ENCODE results near the gene DLGAP4. TPM values are rescaled to one million over a fixed set of nuclear protein-coding genes. Genes with fewer than 3 reads are reported as not detected.
A peak's percentile ranks its signal among the peaks of the same experiment; 100 is the strongest.

DLGAP4 gene
- total RNA-seq, 2 experiments from 2014 or later: 19.9 to 23.6 TPM

DNA sequence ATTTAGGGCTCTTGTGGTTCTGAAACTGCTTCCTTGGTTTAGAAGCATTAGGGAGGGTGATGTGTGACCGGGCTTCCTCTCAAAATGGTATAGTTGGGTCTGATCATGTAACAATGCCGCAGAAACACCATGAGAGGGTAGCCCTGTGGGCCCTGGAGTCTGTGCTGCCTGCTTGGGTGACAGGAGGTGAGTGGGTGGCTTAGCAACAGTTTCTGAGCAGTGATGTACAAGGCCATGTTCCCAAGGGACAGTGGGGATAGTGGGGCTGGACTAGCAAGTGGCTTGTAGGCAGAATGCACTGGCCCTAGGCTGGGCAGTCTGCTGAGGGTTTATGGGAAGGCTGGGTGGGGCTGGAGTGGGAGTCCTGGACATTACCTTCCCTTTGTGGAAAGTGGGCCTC is 128.2 kb downstream of the DLGAP4 start:
- ATAC-seq (no peak), DNase-seq (no peak)
- Mint-ChIP-seq H3K27me3 (ENCODE audit: low read depth) (peaks cover 11% of the 10 kb centered on the region), H3K9me3 (ENCODE audit: insufficient read depth) (no peaks in the 10 kb centered on the region), H3K4me1 (ENCODE audit: low read depth) (peaks cover 7% of the 10 kb centered on the region), H3K4me3 (no peak overlapping the region), H3K27ac (no peak overlapping the region), H3K36me3 (ENCODE audit: low read depth) (no peaks in the 10 kb centered on the region)
- ChIA-PET POLR2A (no interaction called here), CTCF (no interaction called here)

DNA sequence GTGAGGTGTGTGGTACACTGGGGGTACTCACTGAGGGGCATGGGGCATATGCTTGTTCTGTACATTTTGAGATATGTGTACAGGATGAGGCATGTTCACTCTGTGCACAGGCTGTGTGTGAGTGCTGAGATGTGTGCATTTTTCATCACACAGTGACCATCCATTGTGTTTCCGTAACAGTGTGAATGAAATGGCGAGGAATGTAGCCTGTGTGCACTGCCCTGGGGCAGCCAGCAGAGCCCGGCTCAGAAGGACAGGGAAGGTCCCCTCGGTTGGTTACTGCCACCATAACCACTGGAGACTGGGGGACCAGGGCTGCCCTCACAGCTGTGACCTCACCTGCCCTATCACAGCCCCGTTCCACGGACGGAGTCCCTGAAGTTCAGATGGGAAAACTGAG is 129.0 kb downstream of the DLGAP4 start:
- Mint-ChIP-seq H3K4me3 (no peak overlapping the region), H3K27ac (no peak overlapping the region), H3K4me1 (ENCODE audit: low read depth) (peaks cover 7% of the 10 kb centered on the region), H3K9me3 (ENCODE audit: insufficient read depth) (no peaks in the 10 kb centered on the region), H3K36me3 (ENCODE audit: low read depth) (no peaks in the 10 kb centered on the region), H3K27me3 (ENCODE audit: low read depth) (peaks cover 9% of the 10 kb centered on the region)
- CTCF ChIA-PET: no interaction called here
- DNase-seq (no peak), ATAC-seq (no peak)
- POLR2A ChIA-PET: no interaction called here

DNA sequence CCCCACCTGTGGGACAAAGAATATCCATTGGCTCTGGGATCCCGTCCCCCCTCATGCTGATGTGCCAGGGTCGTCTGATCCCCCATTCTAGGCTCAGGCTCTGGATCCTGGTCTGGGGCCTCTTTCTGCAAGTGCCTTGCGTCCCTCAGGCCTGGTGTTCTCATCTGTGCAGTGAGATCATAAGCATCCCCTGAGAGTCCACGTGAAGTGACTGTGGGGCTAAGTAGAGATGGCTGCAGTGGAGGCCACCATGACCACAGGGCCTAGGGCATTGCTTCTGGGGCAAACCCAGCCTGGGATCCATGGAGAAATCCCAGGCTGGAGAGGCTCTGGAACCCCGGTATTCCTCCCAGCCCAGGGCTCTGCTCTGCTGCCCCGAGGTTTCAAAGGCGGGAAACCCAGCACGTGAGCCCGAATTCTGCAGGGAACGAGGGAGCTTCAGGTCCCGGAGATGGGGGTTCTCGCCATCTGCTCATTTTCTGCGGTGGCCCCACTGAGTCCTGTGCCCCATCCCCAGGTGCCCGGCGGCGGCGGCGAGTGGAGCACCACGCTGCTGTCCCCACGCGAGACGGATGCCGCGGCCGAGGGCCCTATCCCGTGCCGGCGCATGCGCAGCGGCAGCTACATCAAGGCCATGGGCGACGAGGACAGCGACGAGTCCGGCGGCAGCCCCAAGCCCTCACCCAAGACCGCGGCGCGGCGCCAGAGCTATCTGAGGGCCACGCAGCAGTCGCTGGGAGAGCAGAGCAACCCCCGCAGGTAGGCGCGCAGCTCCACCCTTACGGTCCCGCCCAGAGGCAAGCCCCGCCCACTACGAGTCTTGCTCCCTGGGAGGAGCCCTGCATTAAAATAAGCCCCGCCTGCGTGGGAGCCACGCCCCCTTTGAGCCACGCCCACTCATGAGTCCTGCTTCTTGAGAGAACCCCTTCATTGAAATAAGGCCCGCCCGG is 129.7 kb downstream of the DLGAP4 start:
- peak overlapping the region; percentile 45 for H3K4me3 Mint-ChIP-seq
- ChIA-PET CTCF (interaction anchor here (4.2 kb wide), 1 partner anchor 233 kb away, joined by 46 read pairs; no protein-coding TSS in a partner anchor), POLR2A (no interaction called here)
- peak; percentile 87 for ATAC-seq
- H3K9me3 Mint-ChIP-seq (ENCODE audit: insufficient read depth): no peaks in the 10 kb centered on the region
- H3K27me3 Mint-ChIP-seq (ENCODE audit: low read depth): peaks cover 9% of the 10 kb centered on the region
- DNase-seq: peak; percentile 88
- H3K27ac Mint-ChIP-seq: no peak overlapping the region
- H3K36me3 Mint-ChIP-seq (ENCODE audit: low read depth): no peaks in the 10 kb centered on the region
- peaks cover 7% of the 10 kb centered on the region for H3K4me1 Mint-ChIP-seq (ENCODE audit: low read depth)

DNA sequence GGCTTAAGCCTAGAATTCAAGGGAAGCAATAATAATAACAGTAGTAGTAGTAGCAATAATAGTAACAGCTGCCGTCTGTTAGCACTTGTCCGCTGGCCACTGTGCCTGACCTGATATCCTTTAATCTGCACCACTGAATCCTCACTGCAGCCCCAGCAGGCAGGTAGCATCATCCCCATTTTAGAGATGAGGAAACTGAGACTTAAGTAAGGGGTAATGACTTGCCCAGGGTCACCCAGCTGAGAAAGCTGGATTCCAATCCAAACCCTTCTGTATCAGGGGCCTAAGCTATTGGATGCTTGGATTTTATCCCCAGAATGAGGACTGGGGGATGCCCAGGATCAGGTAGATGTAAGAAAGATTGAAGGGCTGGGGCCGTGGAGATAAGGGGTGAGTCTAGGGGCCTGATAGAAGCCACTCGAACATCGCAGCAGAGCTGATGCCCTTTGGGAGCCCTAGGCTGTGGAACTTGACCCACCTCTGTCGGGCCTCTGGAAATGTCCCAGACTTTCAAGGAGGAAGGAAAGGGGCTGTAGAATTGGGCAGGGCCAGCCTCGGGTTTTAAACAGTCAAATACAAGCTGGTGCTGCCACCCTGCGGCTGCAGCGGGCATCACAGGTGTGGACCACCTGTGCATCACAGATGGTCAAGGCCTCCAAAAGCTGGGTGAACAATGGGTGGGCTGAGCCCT is 133.0 kb downstream of the DLGAP4 start:
- Mint-ChIP-seq H3K27ac (no peak overlapping the region), H3K9me3 (ENCODE audit: insufficient read depth) (no peaks in the 10 kb centered on the region), H3K4me1 (ENCODE audit: low read depth) (peaks cover 7% of the 10 kb centered on the region), H3K36me3 (ENCODE audit: low read depth) (no peaks in the 10 kb centered on the region), H3K27me3 (ENCODE audit: low read depth) (peaks cover 9% of the 10 kb centered on the region), H3K4me3 (no peak overlapping the region)
- ATAC-seq (peak; percentile 56), DNase-seq (peak; percentile 77)
- POLR2A ChIA-PET: interaction anchor here (0.6 kb wide), 1 partner anchor 389 kb away, joined by 3 read pairs; no protein-coding TSS in a partner anchor
- CTCF ChIA-PET: interaction anchor here (0.6 to 4.2 kb wide), 30 partner anchors 9 to 446 kb away, joined by 3 to 46 read pairs (median 4); partner anchors contain the start of gene AAR2

DNA sequence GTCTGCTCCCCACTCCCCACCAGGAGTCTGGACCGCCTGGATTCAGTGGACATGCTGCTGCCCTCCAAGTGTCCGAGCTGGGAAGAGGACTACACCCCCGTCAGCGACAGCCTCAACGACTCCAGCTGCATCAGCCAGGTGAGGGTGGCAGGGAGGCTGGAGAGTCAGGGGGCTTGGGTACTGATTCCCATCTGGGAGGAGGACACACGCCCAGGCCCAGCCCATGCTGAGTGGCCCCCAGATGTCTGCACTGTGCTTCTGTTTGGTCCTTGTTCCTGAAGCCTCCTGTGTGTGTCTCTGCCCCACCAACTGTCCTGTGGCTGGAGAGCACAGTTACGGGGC is 133.6 kb downstream of the DLGAP4 start:
- H3K9me3 Mint-ChIP-seq (ENCODE audit: insufficient read depth): no peaks in the 10 kb centered on the region
- ATAC-seq: no peak
- H3K27me3 Mint-ChIP-seq (ENCODE audit: low read depth): peaks cover 8% of the 10 kb centered on the region
- CTCF ChIA-PET: interaction anchor here (0.6 to 4.2 kb wide), 26 partner anchors 9 to 447 kb away, joined by 3 to 46 read pairs (median 4); no protein-coding TSS in a partner anchor
- H3K4me3 Mint-ChIP-seq: no peak overlapping the region
- POLR2A ChIA-PET: interaction anchor here (0.6 kb wide), 1 partner anchor 390 kb away, joined by 3 read pairs; no protein-coding TSS in a partner anchor
- peaks cover 7% of the 10 kb centered on the region for H3K4me1 Mint-ChIP-seq (ENCODE audit: low read depth)
- no peak overlapping the region for H3K27ac Mint-ChIP-seq
- DNase-seq: no peak
- H3K36me3 Mint-ChIP-seq (ENCODE audit: low read depth): no peaks in the 10 kb centered on the region

DNA sequence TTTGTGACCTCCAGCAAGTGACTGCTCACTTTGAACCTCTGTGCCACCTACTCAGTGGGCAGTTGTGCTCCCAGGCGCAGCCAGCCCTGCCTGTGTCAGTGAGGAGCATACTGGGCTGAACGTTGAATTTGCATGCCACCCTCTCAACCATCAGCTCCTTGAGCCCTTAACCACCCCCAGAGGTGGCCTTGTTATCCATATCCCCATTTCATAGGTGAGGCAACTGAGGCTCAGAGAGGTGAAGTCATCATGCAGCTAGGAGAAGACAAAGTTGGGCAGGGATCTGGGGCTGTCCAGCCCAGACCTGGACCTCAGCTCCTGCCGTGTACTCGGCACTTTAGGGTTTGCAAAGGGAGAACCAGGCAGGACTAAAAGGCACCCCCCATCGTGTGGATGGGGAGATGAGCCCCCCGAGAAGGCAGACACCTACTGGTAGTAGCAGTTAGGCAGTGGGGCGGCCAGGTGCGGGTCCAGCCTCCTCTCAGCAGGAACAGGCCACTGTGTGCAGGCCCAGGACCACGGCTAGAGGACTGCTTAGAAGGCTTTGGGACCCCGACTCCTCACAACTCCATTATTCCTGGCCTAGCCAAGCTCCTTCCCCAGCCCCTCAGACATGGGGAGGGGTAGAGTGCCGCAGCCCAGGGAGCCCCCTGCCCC is 134.4 kb downstream of the DLGAP4 start:
- no peak for ATAC-seq
- H3K4me1 Mint-ChIP-seq (ENCODE audit: low read depth): peaks cover 7% of the 10 kb centered on the region
- DNase-seq: no peak
- no peaks in the 10 kb centered on the region for H3K36me3 Mint-ChIP-seq (ENCODE audit: low read depth)
- ChIA-PET CTCF (interaction anchor here (0.9 to 2.8 kb wide), 9 partner anchors 8 to 227 kb away, joined by 3 to 29 read pairs (median 5); no protein-coding TSS in a partner anchor), POLR2A (no interaction called here)
- H3K27me3 Mint-ChIP-seq (ENCODE audit: low read depth): peaks cover 7% of the 10 kb centered on the region
- H3K9me3 Mint-ChIP-seq (ENCODE audit: insufficient read depth): no peaks in the 10 kb centered on the region
- H3K4me3 Mint-ChIP-seq: no peak overlapping the region
- H3K27ac Mint-ChIP-seq: no peak overlapping the region

DNA sequence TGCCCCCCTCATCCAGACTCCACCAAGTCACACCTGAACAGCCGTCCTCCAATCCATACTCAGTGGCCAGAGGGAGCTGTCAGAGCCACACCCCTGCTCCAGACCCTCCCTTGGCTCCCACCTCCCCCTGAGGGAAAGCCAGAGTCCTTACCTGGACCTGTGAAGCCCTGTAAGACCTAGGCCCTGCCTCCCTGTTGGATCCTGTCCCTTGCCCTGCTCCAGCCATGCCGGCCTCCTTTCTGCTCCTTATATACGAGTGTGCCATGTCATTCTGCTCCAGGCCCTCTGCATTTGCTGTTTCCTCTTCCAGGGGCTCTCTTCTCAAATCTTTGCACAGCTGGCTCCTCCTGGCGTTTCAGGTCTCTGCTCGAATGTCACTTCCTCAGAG is 134.9 kb downstream of the DLGAP4 start:
- Mint-ChIP-seq H3K27ac (no peak overlapping the region), H3K9me3 (ENCODE audit: insufficient read depth) (no peaks in the 10 kb centered on the region), H3K27me3 (ENCODE audit: low read depth) (peaks cover 7% of the 10 kb centered on the region), H3K4me3 (no peak overlapping the region), H3K4me1 (ENCODE audit: low read depth) (peaks cover 4% of the 10 kb centered on the region), H3K36me3 (ENCODE audit: low read depth) (no peaks in the 10 kb centered on the region)
- ChIA-PET CTCF (interaction anchor here (0.9 to 2.4 kb wide), 4 partner anchors 11 to 227 kb away, joined by 3 to 29 read pairs (median 4); no protein-coding TSS in a partner anchor), POLR2A (no interaction called here)
- DNase-seq (no peak), ATAC-seq (no peak)

DNA sequence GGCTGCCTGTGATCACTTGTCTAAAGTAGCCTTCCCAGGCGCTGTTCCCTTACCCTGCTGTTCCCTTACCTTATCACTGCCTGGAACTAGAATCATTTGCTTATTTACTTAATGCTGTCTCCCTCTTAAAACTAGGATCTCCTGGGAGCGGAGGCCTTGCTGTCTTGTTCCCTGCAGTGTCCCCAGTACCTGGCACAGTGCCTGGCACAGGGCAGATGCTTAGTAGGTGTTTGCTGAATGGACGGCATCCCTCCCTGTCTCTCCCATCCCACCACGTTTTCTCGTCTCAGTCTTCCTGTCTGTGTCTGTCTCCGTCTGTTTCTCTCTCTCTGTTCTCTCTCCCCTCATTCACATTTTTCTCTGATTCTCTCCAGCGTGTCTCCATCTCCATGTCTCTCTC is 135.3 kb downstream of the DLGAP4 start:
- ChIA-PET POLR2A (no interaction called here), CTCF (interaction anchor here (1.1 kb wide), 1 partner anchor 46 kb away, joined by 3 read pairs; no protein-coding TSS in a partner anchor)
- no peak overlapping the region for H3K27ac Mint-ChIP-seq
- H3K9me3 Mint-ChIP-seq (ENCODE audit: insufficient read depth): no peaks in the 10 kb centered on the region
- peaks cover 4% of the 10 kb centered on the region for H3K4me1 Mint-ChIP-seq (ENCODE audit: low read depth)
- no peak overlapping the region for H3K4me3 Mint-ChIP-seq
- no peak for DNase-seq
- no peak for ATAC-seq
- peaks cover 7% of the 10 kb centered on the region for H3K27me3 Mint-ChIP-seq (ENCODE audit: low read depth)
- H3K36me3 Mint-ChIP-seq (ENCODE audit: low read depth): no peaks in the 10 kb centered on the region

DNA sequence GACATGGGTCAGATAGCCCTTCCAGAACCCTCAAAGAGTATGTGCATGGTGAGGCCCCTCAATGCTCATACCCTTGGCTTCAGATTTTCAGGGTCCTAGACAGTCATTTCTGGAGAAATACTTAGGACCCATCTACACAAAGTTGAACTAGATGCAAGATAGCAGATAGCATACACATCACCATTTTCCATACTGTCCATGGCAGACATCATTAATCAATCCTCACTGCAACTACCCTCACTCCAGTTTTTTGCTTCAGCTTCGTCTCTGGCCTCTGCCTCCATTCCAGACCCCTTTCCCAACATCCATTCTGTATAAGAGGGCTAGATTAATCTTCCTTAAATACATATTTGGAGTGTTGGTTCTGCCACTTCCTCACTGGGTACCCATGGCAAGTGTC is 139.7 kb downstream of the DLGAP4 start:
- POLR2A ChIA-PET: no interaction called here
- DNase-seq (no peak), ATAC-seq (no peak)
- no peaks in the 10 kb centered on the region for H3K9me3 Mint-ChIP-seq (ENCODE audit: insufficient read depth)
- H3K27ac Mint-ChIP-seq: no peak overlapping the region
- H3K36me3 Mint-ChIP-seq (ENCODE audit: low read depth): no peaks in the 10 kb centered on the region
- CTCF ChIA-PET: no interaction called here
- peaks cover 2% of the 10 kb centered on the region for H3K27me3 Mint-ChIP-seq (ENCODE audit: low read depth)
- no peaks in the 10 kb centered on the region for H3K4me1 Mint-ChIP-seq (ENCODE audit: low read depth)
- H3K4me3 Mint-ChIP-seq: no peak overlapping the region

DNA sequence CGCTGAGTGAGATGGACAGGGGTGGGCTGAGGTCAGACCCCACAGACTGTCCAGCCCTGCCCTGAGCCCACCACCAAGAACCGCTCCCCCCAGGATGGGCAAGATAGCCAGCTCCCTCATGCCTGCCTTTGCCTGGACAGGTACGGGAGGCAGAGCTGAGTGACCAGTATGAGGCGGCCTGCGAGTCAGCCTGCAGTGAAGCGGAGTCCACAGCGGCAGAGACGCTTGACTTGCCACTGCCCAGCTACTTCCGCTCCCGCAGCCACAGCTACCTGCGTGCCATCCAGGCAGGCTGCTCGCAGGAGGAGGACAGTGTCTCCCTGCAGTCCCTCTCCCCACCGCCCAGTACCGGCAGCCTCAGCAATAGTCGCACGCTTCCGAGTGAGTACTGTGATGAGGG is 140.4 kb downstream of the DLGAP4 start:
- no peak overlapping the region for H3K4me3 Mint-ChIP-seq
- H3K9me3 Mint-ChIP-seq (ENCODE audit: insufficient read depth): no peaks in the 10 kb centered on the region
- no peaks in the 10 kb centered on the region for H3K4me1 Mint-ChIP-seq (ENCODE audit: low read depth)
- peaks cover 2% of the 10 kb centered on the region for H3K27me3 Mint-ChIP-seq (ENCODE audit: low read depth)
- CTCF ChIA-PET: no interaction called here
- ATAC-seq: no peak
- no peak overlapping the region for H3K27ac Mint-ChIP-seq
- no peak for DNase-seq
- no peaks in the 10 kb centered on the region for H3K36me3 Mint-ChIP-seq (ENCODE audit: low read depth)
- POLR2A ChIA-PET: no interaction called here

DNA sequence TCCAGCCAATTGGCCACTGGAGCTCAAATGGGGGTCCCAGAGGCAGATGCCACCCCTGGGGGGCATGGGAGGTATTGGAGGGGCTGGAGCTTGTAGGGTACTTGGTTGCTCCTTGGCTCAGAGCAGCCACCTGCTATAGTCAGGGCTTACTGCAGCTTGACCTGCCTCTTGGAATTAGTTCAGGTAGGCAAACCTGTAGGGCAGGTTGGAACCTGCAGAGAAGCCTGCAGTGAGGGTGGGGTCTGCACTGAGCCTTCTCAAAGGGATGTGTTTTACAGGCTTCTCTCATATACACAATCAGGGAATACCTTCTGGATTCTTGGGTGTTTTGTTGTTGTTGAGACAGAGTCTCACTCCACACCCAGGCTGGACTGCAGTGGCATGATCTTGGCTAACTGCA is 141.0 kb downstream of the DLGAP4 start:
- DNase-seq (no peak), ATAC-seq (no peak)
- POLR2A ChIA-PET: no interaction called here
- Mint-ChIP-seq H3K9me3 (ENCODE audit: insufficient read depth) (no peaks in the 10 kb centered on the region), H3K27ac (no peak overlapping the region), H3K4me1 (ENCODE audit: low read depth) (no peaks in the 10 kb centered on the region), H3K4me3 (no peak overlapping the region), H3K27me3 (ENCODE audit: low read depth) (peaks cover 2% of the 10 kb centered on the region), H3K36me3 (ENCODE audit: low read depth) (no peaks in the 10 kb centered on the region)
- CTCF ChIA-PET: no interaction called here

DNA sequence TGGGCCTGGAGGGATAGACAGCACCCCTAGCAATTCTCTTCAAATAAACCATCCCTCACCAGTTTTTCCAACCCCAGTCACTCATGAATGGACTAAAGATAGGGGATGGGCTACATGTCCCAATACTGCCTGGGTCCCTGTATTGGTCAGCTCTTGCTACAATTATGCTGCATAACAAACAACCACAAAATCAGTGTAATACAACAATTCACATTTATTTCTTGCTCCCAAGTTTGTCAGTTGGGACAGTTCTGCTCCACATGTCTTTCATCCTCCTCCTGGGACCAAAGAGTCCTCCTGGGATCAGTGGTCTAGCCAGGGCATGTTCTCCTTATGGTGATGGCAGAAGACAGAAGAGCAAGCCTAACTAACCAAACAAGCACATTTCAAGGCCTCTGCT is 143.5 kb downstream of the DLGAP4 start:
- POLR2A ChIA-PET: no interaction called here
- Mint-ChIP-seq H3K9me3 (ENCODE audit: insufficient read depth) (no peaks in the 10 kb centered on the region), H3K4me1 (ENCODE audit: low read depth) (no peaks in the 10 kb centered on the region), H3K27ac (no peak overlapping the region), H3K36me3 (ENCODE audit: low read depth) (no peaks in the 10 kb centered on the region), H3K4me3 (no peak overlapping the region), H3K27me3 (ENCODE audit: low read depth) (peaks cover 2% of the 10 kb centered on the region)
- no peak for DNase-seq
- CTCF ChIA-PET: no interaction called here
- ATAC-seq: no peak

All from activated CD8-positive, alpha-beta T cell treated with anti-CD3 and anti-CD28 coated beads, Interleukin-2, amount 10 ng/mL, durations not matched to agents 7 days and 5 days (primary cell).